K562 (cell line): Measurements from ENCODE around the gene USH1G. TPM values are rescaled to one million over a fixed set of nuclear protein-coding genes. Genes with fewer than 3 reads are reported as not detected.

Experiments used
- ARID4B ChIP-seq: sonication (generic); formaldehyde crosslinking; IDR thresholded peaks from 2 replicates; pipeline ENCODE4 v1.8.0; 2022; ENCODE audit warnings: mild to moderate bottlenecking, missing genetic modification reagents
- ETV5 ChIP-seq: sonication (generic); formaldehyde crosslinking; IDR thresholded peaks from 2 replicates; pipeline ENCODE4 v1.4.0; 2020; ENCODE audit warnings: low read depth, mild to moderate bottlenecking, missing genetic modification reagents
- EZH2 ChIP-seq: IDR thresholded peaks from 2 replicates; pipeline ENCODE4 v1.6.1; 2012; ENCODE audit warnings: low read depth, mild to moderate bottlenecking, inconsistent platforms, low read length, borderline replicate concordance
- HCFC1 ChIP-seq: IDR thresholded peaks from 2 replicates; pipeline ENCODE4 v1.6.1; 2012; ENCODE audit warnings: low read depth, low read length, improper control_type of control experiment
- MCM2 ChIP-seq: fragments of 450-650 bp; IDR thresholded peaks from 2 replicates; pipeline ENCODE4 v1.6.1; 2017; ENCODE audit warnings: low read depth, mild to moderate bottlenecking
- MIER1 ChIP-seq: fragments of 450-650 bp; IDR thresholded peaks from 2 replicates; pipeline ENCODE4 v1.6.1; 2016; ENCODE audit warnings: antibody characterized with exemption, mild to moderate bottlenecking, low read depth
- MITF ChIP-seq: IDR thresholded peaks from 2 replicates; pipeline ENCODE4 v1.6.1; 2014; ENCODE audit warnings: antibody characterized with exemption
- MLX ChIP-seq, 2 experiments: fragments of 450-650 bp in 1 of 2; sonication (generic) in 1 of 2; formaldehyde crosslinking; conservative IDR thresholded peaks; 2 replicates each; pipeline versions ENCODE4 v1.4.0 to v1.8.1; 2020 to 2022; ENCODE audit warnings: mild to moderate bottlenecking in 1 of 2, missing genetic modification reagents in 1 of 2
- MTA1 ChIP-seq: fragments of 450-650 bp; IDR thresholded peaks from 2 replicates; pipeline ENCODE4 v1.6.1; 2017; ENCODE audit warnings: borderline replicate concordance
- NRF1 ChIP-seq, 2 experiments: fragments of 450-650 bp; IDR thresholded peaks in 1 of 2; conservative IDR thresholded peaks in 1 of 2; 2 replicates each; pipeline ENCODE4 v1.6.1; 2014; ENCODE audit warnings: mild to moderate bottlenecking in 2 of 2
- PHF20 ChIP-seq: fragments of 450-650 bp; IDR thresholded peaks from 2 replicates; pipeline ENCODE4 v1.6.1; 2018; ENCODE audit not compliant: partially characterized antibody
- SMAD2 ChIP-seq: fragments of 150-350 bp; IDR thresholded peaks from 2 replicates; pipeline ENCODE4 v1.6.1; 2014; ENCODE audit warnings: low read depth, mild to moderate bottlenecking, low read length
- SMARCB1 ChIP-seq: IDR thresholded peaks from 2 replicates; pipeline ENCODE4 v1.6.1; 2011; ENCODE audit warnings: improper control_type of control experiment, low read depth; ENCODE audit not compliant: insufficient read length
- SRF ChIP-seq, 2 experiments: fragments of 250-450, 450-650 bp in 1 of 2; sonication (Bioruptor Pico) in 1 of 2; sonication (generic) in 1 of 2; formaldehyde crosslinking; IDR thresholded peaks; 2 replicates each; pipeline versions ENCODE4 v1.5.0 to v1.5.1; 2020 to 2022; ENCODE audit warnings: mild to moderate bottlenecking in 1 of 2, missing genetic modification reagents in 1 of 2
- TAL1 ChIP-seq: fragments of 450-650 bp; IDR thresholded peaks from 2 replicates; pipeline ENCODE4 v1.6.1; 2016; ENCODE audit warnings: mild to moderate bottlenecking
- U2AF1 ChIP-seq: fragments of 200-400 bp; formaldehyde crosslinking; optimal IDR thresholded peaks from 2 replicates; pipeline ENCODE3; 2017; ENCODE audit warnings: mild to moderate bottlenecking, low read depth, low read length, moderate library complexity
- USF2 ChIP-seq: sonication (generic); formaldehyde crosslinking; IDR thresholded peaks from 2 replicates; pipeline ENCODE4 v1.5.0; 2020; ENCODE audit warnings: missing genetic modification reagents
- ZBTB26 ChIP-seq: fragments of 450-650 bp; formaldehyde crosslinking; IDR thresholded peaks from 2 replicates; pipeline ENCODE4 v1.4.0; 2022; ENCODE audit warnings: missing genetic modification characterization
- ZNF57 ChIP-seq: fragments of 450-650 bp; formaldehyde crosslinking; IDR thresholded peaks from 2 replicates; pipeline ENCODE4 v1.4.0; 2020; ENCODE audit warnings: mild to moderate bottlenecking, moderate library complexity
- ZNF778 ChIP-seq: fragments of 450-650 bp; formaldehyde crosslinking; IDR thresholded peaks from 2 replicates; pipeline ENCODE4 v1.4.0; 2020; ENCODE audit warnings: mild to moderate bottlenecking, moderate library complexity
- polyA plus RNA-seq, 8 experiments: library from polyadenylated mRNA; depleted of rRNA in 4 of 8; stranded (reverse) in 5 of 8; unstranded in 3 of 8; fragments of >200 nt; fragmentation: Nextera tagmentation in 2 of 8; fragmentation: Illumina TruSeq in 1 of 8; extraction: Ambion mirVana in 2 of 8; extraction: Trizol in 1 of 8; gene quantifications; 2 replicates each; pipeline versions ENCODE4 v1.2.1 to v1.2.3, GENCODE V29; 2011 to 2014; ENCODE audit warnings: inconsistent platforms in 1 of 8, missing spikeins in 1 of 8
- total RNA-seq, 7 experiments: library from RNA; depleted of rRNA in 6 of 7; stranded (reverse); fragments of >200 nt in 6 of 7; fragmentation: Illumina TruSeq in 2 of 7; extraction: Trizol in 2 of 7; gene quantifications; 2 replicates each; pipeline versions ENCODE4 v1.2.1 to v1.2.3, GENCODE V29; 2011 to 2021; ENCODE audit warnings: low replicate concordance in 1 of 7

USH1G gene
- total and polyA plus RNA-seq, 9 of the 15 experiments (the other 6 are each of a cell fraction or from before 2014, with no cell fraction given): 0.22 to 1.00 (median 0.64) TPM; not detected in 2

- TF ChIP-seq SMAD2 (no peak), SRF (CRISPR knock-in tag; IDR thresholded peaks at IDR 0.05) (no peak), TAL1 (no peak), MCM2 (no peak), ZNF778 (CRISPR knock-in tag) (no peak), ZBTB26 (CRISPR knock-in tag) (no peak), PHF20 (no peak), U2AF1 (no peak), ARID4B (no peak), NRF1 (conservative IDR thresholded peaks at IDR 0.05 in 1 of 2, IDR thresholded peaks at IDR 0.05 in 1 of 2) (no peak), ZNF57 (CRISPR knock-in tag) (no peak), SMARCB1 (no peak), USF2 (CRISPR knock-in tag) (no peak), MITF (no peak), MTA1 (no peak), EZH2 (no peak), ETV5 (no peak), MLX (CRISPR knock-in tag; conservative IDR thresholded peaks at IDR 0.05) (no peak), MIER1 (no peak), HCFC1 (no peak)
These were observed 49.3 kb upstream of the USH1G start, which contains the start of gene HID1 (continued) for GRCh38 chr17:74972107-74972972.
